ENCODE results near the gene MYDGF. TPM values are rescaled to one million over a fixed set of nuclear protein-coding genes. Genes with fewer than 3 reads are reported as not detected.

MYDGF gene
- total RNA-seq, 1 donor from 2014 or later, result 83.0 TPM

- no peak for DNase-seq (ENCODE audit: low read depth)
- no peak for TF ChIP-seq CTCF (conservative IDR thresholded peaks at IDR 0.05; ENCODE audit: low read depth, low read length)
- H3K4me3 ChIP-seq (ENCODE audit: low read depth, low read length), result no peak overlapping the region
Measured at GRCh38 chr19:4652075-4652474, 18.1 kb downstream of the MYDGF start.

- no peak for TF ChIP-seq CTCF (conservative IDR thresholded peaks at IDR 0.05; ENCODE audit: low read depth, low read length)
- no peak overlapping the region for H3K4me3 ChIP-seq (ENCODE audit: low read depth, low read length)
- no peak for DNase-seq (ENCODE audit: low read depth)
Measured at GRCh38 chr19:4650159-4650558, 20.0 kb downstream of the MYDGF start.

DNA sequence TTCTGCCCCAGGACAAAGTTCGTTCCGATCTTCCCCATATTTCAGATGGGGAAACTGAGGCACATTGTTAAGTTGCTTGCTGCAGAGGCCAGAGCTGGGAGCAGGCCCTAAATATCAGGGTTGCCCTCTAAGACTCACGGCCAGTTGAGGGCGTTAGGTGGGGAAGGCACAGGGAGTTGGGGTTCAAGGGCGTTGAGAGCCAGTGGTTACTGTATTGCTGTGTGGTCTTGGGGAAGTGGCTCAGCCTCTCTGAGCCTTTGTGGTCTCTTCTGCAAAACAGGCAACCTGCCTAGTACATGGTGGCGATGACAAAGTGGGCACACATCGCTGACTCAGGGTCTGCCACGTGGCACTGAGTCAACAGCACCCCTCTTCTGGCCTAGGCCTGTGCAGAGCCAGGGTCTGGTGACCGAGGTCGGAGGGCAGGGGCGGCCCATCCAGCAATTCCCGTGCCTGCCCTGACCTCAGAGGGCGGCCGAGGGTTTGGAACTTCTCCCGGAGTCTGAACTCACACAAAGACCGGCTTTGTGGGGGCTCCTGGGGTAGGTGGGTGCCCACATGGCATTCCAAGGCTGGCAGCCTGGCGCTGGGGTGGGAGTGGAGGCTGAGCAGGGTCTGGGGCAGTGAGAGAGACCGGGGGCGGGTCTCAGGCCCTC lies 20.6 kb downstream of the MYDGF start:
- H3K4me3 ChIP-seq (ENCODE audit: low read depth, low read length), result no peak overlapping the region
- no peak for TF ChIP-seq CTCF (conservative IDR thresholded peaks at IDR 0.05; ENCODE audit: low read depth, low read length)
- DNase-seq (ENCODE audit: low read depth), result no peak

DNA sequence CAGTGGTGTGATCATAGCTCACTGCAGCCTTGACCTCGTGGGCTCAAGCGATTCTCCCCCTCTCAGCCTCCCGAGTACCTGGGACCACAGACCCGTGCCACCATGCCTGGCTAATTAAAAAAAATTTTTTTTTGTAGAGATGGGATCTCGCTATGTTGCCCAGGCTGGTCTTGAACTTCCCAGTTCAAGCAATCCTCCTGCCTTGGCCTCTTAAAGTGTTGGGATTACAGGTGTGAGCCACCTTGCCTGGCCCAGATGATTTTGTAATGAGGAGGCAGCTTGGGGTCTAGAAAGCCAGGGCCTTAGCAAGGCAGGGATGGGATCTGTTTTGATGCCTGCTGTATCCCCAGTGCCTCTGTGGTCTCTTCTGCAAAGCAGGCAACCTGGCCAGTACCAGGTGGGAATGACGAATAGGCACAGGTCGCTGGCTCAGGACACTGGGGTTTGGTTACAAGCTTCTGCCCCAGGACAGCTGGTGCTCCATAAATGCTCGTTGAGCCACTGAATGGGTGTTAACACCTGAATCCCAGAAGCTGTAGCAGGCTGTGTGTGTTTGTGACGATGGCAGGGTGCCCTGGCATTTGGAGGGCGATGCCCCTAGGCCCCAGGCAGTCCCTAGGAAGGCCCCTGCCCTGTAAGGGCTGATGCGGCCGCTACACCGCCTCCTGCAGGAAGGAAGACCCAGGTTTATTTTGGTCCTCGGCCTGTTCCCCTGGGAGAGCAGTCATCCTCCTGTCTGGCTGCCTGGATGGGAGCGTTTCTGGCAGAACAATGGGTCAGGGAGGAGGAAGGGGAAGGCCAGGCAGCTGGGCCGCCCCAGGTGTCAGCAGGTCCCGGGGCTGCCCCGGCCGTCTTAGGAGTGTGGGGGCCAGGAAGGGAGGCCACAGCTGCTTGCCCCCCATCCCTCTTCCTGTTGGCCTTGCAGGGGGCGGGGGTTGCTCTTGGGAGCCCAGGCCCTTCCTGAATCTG lies 22.2 kb downstream of the MYDGF start:
- H3K4me3 ChIP-seq (ENCODE audit: low read depth, low read length), result no peak overlapping the region
- DNase-seq (ENCODE audit: low read depth), result no peak
- TF ChIP-seq CTCF (conservative IDR thresholded peaks at IDR 0.05; ENCODE audit: low read depth, low read length), result peak; percentile 11

GRCh38 chr19:4645718-4646117 lies 24.4 kb downstream of the MYDGF start:
- DNase-seq (ENCODE audit: low read depth), result no peak
- no peak overlapping the region for H3K4me3 ChIP-seq (ENCODE audit: low read depth, low read length)
- TF ChIP-seq CTCF (conservative IDR thresholded peaks at IDR 0.05; ENCODE audit: low read depth, low read length), result no peak

DNA sequence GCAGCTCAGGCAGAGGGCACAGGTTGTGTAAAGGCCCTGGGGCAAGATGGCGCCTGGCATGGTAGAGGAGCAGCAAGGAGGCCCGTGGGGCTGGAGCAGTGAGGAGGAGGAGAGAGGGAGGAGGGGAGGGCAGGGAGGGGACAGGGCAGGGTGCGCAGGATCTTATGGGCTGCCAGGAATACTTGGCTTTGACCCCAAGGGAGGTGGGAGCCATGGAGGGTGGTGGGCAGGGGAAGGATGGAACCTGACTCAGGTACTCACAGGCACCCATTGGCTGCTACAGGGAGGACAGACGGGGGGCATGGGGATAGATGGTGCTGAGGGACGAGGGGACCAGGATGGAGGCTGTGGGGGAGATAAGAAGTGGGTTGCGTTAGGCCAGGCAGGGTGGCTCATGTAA lies 27.5 kb downstream of the MYDGF start:
- TF ChIP-seq CTCF (conservative IDR thresholded peaks at IDR 0.05; ENCODE audit: low read depth, low read length), result no peak
- H3K4me3 ChIP-seq (ENCODE audit: low read depth, low read length), result no peak overlapping the region
- DNase-seq (ENCODE audit: low read depth), result no peak

Measured in epithelial cell of proximal tubule (primary cell).